HG03460 (cell line): Measurements from ENCODE around the gene CHCHD6.

Source experiments
- ATAC-seq: cut with Tn5 transposase; IDR thresholded peaks from one replicate; pipeline ENCODE4 v1.9.1; 2021; ENCODE audit not compliant: unreplicated experiment

CHCHD6 gene

GRCh38 chr3:126986001-126986400 lies 282.0 kb downstream of the CHCHD6 start:
- no peak for ATAC-seq

- no peak for ATAC-seq
Measured at GRCh38 chr3:126987129-126987528, 283.1 kb downstream of the CHCHD6 start.

GRCh38 chr3:126987596-126987995 lies 283.6 kb downstream of the CHCHD6 start:
- no peak for ATAC-seq

GRCh38 chr3:126988451-126989021 lies 284.5 kb downstream of the CHCHD6 start:
- ATAC-seq, result no peak

GRCh38 chr3:126989316-126990023 lies 285.4 kb downstream of the CHCHD6 start:
- ATAC-seq, result no peak

GRCh38 chr3:126990024-126990700 lies 286.1 kb downstream of the CHCHD6 start:
- no peak for ATAC-seq

- no peak for ATAC-seq
Measured at GRCh38 chr3:126990890-126991289, 286.9 kb downstream of the CHCHD6 start.

- no peak for ATAC-seq
Measured at GRCh38 chr3:126991366-126992200, 287.5 kb downstream of the CHCHD6 start.

GRCh38 chr3:126992216-126992615 lies 288.2 kb downstream of the CHCHD6 start:
- no peak for ATAC-seq

- ATAC-seq, result no peak
Measured at GRCh38 chr3:126992776-126993175, 288.7 kb downstream of the CHCHD6 start.

GRCh38 chr3:126993436-126993835 lies 289.4 kb downstream of the CHCHD6 start:
- no peak for ATAC-seq

GRCh38 chr3:126994661-126995245 lies 290.7 kb downstream of the CHCHD6 start:
- ATAC-seq, result no peak

GRCh38 chr3:126995254-126995780 lies 291.3 kb downstream of the CHCHD6 start:
- ATAC-seq, result no peak

- no peak for ATAC-seq
Measured at GRCh38 chr3:126995926-126996512, 292.0 kb downstream of the CHCHD6 start.

GRCh38 chr3:126996905-126997304 lies 292.9 kb downstream of the CHCHD6 start:
- no peak for ATAC-seq

GRCh38 chr3:126997455-126998038 lies 293.5 kb downstream of the CHCHD6 start:
- no peak for ATAC-seq

- no peak for ATAC-seq
Measured at GRCh38 chr3:126998320-126998719, 294.3 kb downstream of the CHCHD6 start.

GRCh38 chr3:126998728-126999127 lies 294.7 kb downstream of the CHCHD6 start:
- no peak for ATAC-seq

GRCh38 chr3:126999383-126999782 lies 295.3 kb downstream of the CHCHD6 start:
- no peak for ATAC-seq

GRCh38 chr3:127000119-127000518 lies 296.1 kb downstream of the CHCHD6 start:
- no peak for ATAC-seq
